Lower lobe of right lung (tissue), 2 donors: ENCODE data around the gene IL3. TPM values are rescaled to one million over a fixed set of nuclear protein-coding genes. Genes with fewer than 3 reads are reported as not detected.

Source experiments
- ATAC-seq, 2 donors: fragments of 200-7000 bp; cut with Tn5 transposase; one replicate each; pipeline ENCODE4 v1.9.1; 2020 to 2022; ENCODE audit warnings: mild to moderate bottlenecking in 2 of 2, moderate library complexity in 2 of 2
- DNase-seq: peaks from one replicate; pipeline ENCODE4 v3.0.0-alpha.2; 2020
- H3K27ac ChIP-seq: fragments of 200-600 bp; one replicate; pipeline ENCODE4 v1.8.0; 2022
- H3K27me3 ChIP-seq: fragments of 200-600 bp; one replicate; pipeline ENCODE4 v1.8.0; 2022; ENCODE audit warnings: low read depth
- H3K36me3 ChIP-seq: fragments of 200-600 bp; one replicate; pipeline ENCODE4 v1.8.0; 2022; ENCODE audit warnings: mild to moderate bottlenecking
- H3K4me1 ChIP-seq: fragments of 200-600 bp; one replicate; pipeline ENCODE4 v1.8.0; 2022
- H3K4me3 ChIP-seq: fragments of 200-600 bp; one replicate; pipeline ENCODE4 v1.8.0; 2022; ENCODE audit warnings: mild to moderate bottlenecking
- H3K9me3 ChIP-seq: fragments of 200-600 bp; one replicate; pipeline ENCODE4 v1.8.0; 2022
- CTCF ChIP-seq: fragments of 200-600 bp; IDR thresholded peaks from one replicate; pipeline ENCODE4 v1.8.0; 2022; ENCODE audit warnings: antibody characterized with exemption, mild to moderate bottlenecking
- intact Hi-C: fragments of 100-400 bp; cut with DNase I; formaldehyde crosslinking; loops from one replicate; pipeline ENCODE4 v1.11.0; 2022
- total RNA-seq: library from RNA; stranded (reverse); fragmentation: NEBNext Ultra II Directional; extraction: Animal tissue kit (Norgen Biotek cat#: 25700); gene quantifications from one replicate; pipeline ENCODE4 v1.2.1, GENCODE V29; 2021
- donor health status: DM: no; HTN: yes; CAD: no; lungs with severe emphysema.

IL3 gene
- total RNA-seq, 1 donor from 2014 or later = not detected

GRCh38 chr5:132059043-132059695 lies 1.3 kb upstream of the IL3 start:
- Histone ChIP-seq H3K27ac (no peak overlapping the region), H3K4me3 (no peak overlapping the region), H3K27me3 (no peaks in the 10 kb centered on the region), H3K4me1 (no peaks in the 10 kb centered on the region), H3K9me3 (no peaks in the 10 kb centered on the region), H3K36me3 (no peaks in the 10 kb centered on the region)
- DNase-seq (peak; percentile 36), ATAC-seq (no peak)
- intact Hi-C loops = no loop called here
- TF ChIP-seq CTCF = no peak

DNA sequence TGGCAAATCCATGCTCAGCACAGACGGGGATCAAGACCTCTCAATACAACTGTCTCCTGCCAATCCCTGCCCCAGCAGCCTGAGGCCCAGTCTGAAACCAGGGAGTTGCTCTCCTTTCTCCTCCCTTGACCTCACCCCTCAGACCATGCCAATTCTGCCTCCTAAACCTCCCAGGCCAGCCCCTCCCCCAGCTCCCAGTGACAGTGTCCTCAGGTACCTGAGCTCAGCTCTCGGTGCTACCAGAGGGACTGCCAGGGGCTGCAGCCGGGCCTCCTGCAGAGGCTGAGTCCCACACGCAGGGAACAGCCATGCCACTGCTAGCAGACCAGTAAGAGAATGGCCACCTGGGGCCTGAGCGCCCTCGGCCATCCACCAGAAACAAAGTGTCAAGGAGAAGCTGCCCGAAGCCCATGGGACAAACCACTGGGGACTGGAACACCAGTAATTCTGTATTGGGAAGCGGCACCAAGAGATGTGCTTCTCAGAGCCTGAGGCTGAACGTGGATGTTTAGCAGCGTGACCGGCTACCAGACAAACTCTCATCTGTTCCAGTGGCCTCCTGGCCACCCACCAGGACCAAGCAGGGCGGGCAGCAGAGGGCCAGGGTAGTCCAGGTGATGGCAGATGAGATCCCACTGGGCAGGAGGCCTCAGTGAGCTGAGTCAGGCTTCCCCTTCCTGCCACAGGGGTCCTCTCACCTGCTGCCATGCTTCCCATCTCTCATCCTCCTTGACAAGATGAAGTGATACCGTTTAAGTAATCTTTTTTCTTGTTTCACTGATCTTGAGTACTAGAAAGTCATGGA lies 557 bp upstream of the IL3 start:
- intact Hi-C loops = no loop called here

DNA sequence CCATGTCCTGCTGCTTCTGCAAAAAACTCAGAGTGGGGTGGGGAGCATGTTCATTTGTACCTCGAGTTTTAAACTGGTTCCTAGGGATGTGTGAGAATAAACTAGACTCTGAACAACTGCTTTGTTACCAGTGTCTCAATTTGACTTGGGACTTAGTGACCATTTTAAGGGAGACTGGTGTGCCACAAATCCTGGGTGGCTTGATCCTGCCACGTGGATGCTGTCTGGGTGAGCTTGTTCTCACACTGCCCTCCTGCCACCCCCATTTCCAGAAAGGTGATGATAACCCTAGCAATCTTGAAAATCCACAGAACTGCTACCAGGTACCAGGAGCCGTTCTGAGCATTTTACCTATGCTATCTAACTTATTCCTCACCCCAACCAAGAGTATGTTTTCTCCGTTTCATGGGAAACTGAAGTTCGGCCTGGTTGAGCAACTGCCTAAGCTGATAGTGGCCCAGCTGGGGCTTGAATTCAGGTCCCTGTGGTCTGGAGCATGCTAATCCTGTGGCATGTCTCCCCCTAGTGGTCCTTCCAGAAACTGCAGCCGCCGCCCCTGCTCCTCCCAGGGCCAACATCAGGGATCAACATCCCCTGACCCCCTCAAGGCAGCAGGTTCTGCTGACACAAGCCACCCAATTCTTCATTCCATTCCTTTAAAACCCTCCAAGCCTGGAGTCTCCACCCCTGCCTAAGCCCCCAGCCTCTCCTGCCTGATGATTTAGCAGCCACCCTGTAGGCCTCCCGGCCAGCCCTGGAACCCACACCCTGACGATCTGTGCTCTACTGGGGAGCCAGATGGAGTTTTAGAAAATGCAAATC lies 2.8 kb downstream of the IL3 start:
- peak; percentile 76 for DNase-seq
- peaks cover 6% of the 10 kb centered on the region for H3K4me1 ChIP-seq
- ATAC-seq = peak; percentile 69 to 72
- H3K36me3 ChIP-seq = no peaks in the 10 kb centered on the region
- no peaks in the 10 kb centered on the region for H3K27me3 ChIP-seq
- TF ChIP-seq CTCF = peak; percentile 99
- H3K27ac ChIP-seq = no peak overlapping the region
- intact Hi-C loops = no loop called here
- H3K9me3 ChIP-seq = no peaks in the 10 kb centered on the region
- H3K4me3 ChIP-seq = no peak overlapping the region

More for the DNA sequence above, 557 bp upstream of the IL3 start:
- H3K36me3 ChIP-seq = no peaks in the 10 kb centered on the region
- no peak overlapping the region for H3K4me3 ChIP-seq
- H3K9me3 ChIP-seq = no peaks in the 10 kb centered on the region
- H3K27me3 ChIP-seq = no peaks in the 10 kb centered on the region
- ATAC-seq = no peak
- no peak for TF ChIP-seq CTCF
- DNase-seq = peak; percentile 39
- H3K27ac ChIP-seq = no peak overlapping the region
- H3K4me1 ChIP-seq = peaks cover 3% of the 10 kb centered on the region

DNA sequence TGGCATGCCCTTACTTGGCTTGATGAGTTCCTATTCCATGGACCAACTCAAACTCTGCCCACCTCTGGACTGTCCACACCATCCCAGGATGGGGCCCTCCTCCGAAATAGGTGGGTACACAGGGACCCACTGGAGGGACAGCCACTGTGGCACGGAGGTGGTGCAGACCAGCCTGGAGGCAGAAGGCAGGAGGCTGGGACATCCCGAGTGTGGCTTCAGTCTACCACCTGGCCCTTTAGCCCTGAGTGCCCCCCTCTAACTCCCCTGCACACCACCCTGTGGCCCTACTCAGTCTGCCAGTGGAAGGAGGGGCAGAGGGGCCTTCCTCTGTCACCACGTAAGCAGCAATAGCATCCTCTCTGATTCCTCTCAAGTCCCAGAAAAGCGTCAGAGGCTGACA lies 3.7 kb downstream of the IL3 start:
- Histone ChIP-seq H3K4me1 (peaks cover 6% of the 10 kb centered on the region), H3K36me3 (no peaks in the 10 kb centered on the region), H3K27me3 (no peaks in the 10 kb centered on the region), H3K27ac (no peak overlapping the region), H3K9me3 (no peaks in the 10 kb centered on the region), H3K4me3 (no peak overlapping the region)
- intact Hi-C loops = no loop called here
- DNase-seq (no peak), ATAC-seq (no peak)
- TF ChIP-seq CTCF = no peak

GRCh38 chr5:132064738-132065331 lies 4.4 kb downstream of the IL3 start:
- H3K9me3 ChIP-seq = no peaks in the 10 kb centered on the region
- H3K27me3 ChIP-seq = no peaks in the 10 kb centered on the region
- no peak overlapping the region for H3K4me3 ChIP-seq
- peak; percentile 88 to 92 for ATAC-seq
- peaks cover 6% of the 10 kb centered on the region for H3K4me1 ChIP-seq
- H3K27ac ChIP-seq = no peak overlapping the region
- intact Hi-C loops = no loop called here
- TF ChIP-seq CTCF = peak; percentile 93
- H3K36me3 ChIP-seq = no peaks in the 10 kb centered on the region
- peak; percentile 75 for DNase-seq
